SK-N-MC (cell line): Measurements from ENCODE around the gene USP17L10.
"Not testable (repeated sequence)": the region's sequence is repeated elsewhere in the genome, so short reads cannot be mapped to it uniquely, and the experiment has no call there.

Source experiments
- EZH2 ChIP-seq: fragments of 200-600 bp; sonication (generic); IDR thresholded peaks from one replicate; pipeline ENCODE4 v1.6.1; 2017; ENCODE audit warnings: antibody characterized with exemption
- POLR2AphosphoS5 ChIP-seq: IDR thresholded peaks from 2 replicates; pipeline ENCODE4 v1.6.1; 2012; ENCODE audit warnings: mild to moderate bottlenecking, low read depth, low read length, borderline replicate concordance

DNA sequence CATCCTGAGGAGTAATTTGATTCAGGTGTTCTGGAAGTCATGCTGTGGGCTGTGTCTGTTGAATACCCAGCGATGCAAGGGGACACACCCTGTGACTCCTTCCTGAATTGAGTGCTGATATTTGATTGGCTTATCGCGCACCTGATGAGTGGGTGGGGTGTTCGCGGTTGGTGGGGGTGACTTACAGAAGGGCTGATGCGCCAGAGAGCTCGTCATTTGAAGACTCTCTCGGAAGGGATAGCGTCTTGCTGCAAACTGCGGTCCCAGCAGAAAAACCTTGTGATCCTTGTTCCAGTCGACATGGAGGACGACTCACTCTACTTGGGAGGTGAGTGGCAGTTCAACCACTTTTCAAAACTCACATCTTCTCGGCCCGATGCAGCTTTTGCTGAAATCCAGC lies 4.6 kb downstream of the USP17L10 start, which contains the start of gene USP17L11:
- TF ChIP-seq POLR2AphosphoS5, EZH2: not testable (repeated sequence)
